NOMO-1 (cell line): ENCODE data around the gene CNMD.

Experiments
- DNase-seq, 2 experiments: peaks; one replicate each; lab custom pipeline; 2025; ENCODE audit not compliant: unreplicated experiment in 2 of 2; lab: John Stamatoyannopoulos, UW

CNMD gene

GRCh38 chr13:52739468-52740071, at the start of gene CNMD:
Gene CNMD (minus strand): TSS chr13:52739820. CDS start chr13:52739701, 119 bp downstream.
- DNase-seq = no peak

DNA sequence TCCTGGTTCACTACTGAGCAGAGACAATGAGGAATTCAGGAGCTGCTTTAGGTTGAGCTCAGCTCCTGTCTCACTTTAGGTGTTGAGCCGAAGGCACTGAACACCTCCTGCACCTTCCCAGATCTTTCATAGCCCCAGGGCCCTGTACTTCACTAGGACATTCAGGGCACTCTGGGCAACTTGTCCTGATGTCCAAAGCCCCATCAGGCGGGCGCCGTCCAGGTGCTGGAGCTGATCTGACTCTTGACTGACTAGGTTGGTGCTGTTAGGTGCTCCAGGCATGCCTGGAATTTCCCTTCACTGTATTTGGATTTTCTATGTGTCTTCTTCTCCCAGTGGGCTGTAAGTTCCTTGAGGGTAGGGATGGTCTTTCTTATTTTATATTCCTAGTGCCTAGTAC, 48.4 kb upstream of the CNMD start:
- no peak for DNase-seq

- DNase-seq = no peak
Observed at GRCh38 chr13:52787235-52787634, 47.6 kb upstream of the CNMD start.

GRCh38 chr13:52786766-52787165, 47.1 kb upstream of the CNMD start:
- no peak for DNase-seq

- no peak for DNase-seq
Observed at GRCh38 chr13:52785739-52786138, 46.1 kb upstream of the CNMD start.

DNA sequence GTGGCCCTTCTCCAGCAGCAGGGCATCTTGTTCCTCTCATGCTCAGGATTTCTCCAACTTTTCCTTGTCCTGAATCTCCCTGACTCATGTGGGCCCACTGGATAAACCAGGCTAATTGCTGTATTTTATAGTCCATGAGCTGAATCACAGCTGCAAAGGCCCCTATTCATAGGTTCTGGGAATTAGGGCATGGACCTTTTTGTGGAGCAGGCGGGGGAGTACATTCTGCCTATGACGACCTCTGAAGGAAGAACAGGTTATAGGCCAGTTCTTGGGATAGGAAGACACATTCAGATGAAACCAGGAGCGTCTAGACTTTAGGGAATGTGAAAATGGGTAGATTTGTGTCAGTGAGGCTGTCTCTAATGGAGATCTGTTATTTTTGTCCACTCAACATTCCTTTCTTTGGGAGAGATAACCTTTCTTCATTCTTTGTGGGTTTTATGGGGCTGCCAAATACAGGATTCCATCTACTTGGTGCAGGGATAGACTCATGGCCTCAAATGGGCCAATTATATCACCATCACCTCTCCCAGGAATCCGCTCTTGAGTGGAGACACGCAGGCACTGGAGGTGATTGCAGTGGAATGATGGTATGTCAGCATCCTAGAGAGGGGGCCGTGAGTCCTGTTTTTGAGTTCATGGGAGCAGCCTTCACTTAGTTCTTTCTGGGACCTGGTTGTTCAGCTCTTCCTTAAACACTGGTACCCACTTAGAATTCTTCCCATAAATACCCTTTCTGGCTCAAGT, 45.1 kb upstream of the CNMD start:
- DNase-seq = no peak

DNA sequence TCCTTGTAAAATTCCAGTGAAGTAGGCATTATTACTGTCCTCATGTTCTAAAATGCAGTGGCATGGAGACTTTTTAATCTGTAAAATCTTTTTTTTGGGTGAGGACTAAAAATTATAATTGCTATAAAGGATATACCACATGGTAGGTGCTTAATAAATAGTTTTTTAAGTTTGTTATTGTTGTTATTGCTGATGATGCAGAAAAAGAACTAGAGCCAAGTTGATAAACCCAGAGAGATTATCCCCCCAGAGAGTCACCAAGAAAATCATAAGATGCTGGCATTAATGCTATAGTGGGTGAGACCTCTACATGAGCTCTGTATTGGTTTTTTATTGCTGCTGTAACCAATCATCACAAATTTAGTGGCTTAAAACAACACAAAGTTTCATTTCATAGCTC, 44.3 kb upstream of the CNMD start:
- DNase-seq = no peak

GRCh38 chr13:52782471-52783448, 43.1 kb upstream of the CNMD start:
- DNase-seq = no peak

GRCh38 chr13:52780611-52781010, 41.0 kb upstream of the CNMD start:
- no peak for DNase-seq

DNA sequence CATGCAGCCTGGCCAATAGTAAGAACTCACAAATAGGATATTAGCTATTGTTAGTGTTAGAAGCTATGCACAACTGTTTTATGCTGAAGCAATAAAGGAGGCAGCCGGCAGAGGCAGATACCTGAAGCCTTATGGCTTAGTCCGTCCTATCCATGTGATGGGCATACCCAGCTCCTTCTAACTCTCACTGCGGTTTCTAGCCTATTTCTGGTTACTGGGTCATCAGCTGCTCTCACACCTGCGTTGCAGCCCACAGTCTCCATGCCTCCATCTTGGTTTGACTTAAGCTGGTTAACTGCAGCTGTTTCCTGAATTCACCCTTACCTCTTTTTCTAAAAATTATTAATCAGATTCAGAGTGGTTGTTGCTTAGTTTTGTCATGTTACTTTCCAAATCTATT, 40.5 kb upstream of the CNMD start:
- DNase-seq = no peak

GRCh38 chr13:52779103-52779502, 39.5 kb upstream of the CNMD start:
- no peak for DNase-seq

GRCh38 chr13:52776726-52777125, 37.1 kb upstream of the CNMD start:
- no peak for DNase-seq

- no peak for DNase-seq
Observed at GRCh38 chr13:52775511-52775910, 35.9 kb upstream of the CNMD start.

DNA sequence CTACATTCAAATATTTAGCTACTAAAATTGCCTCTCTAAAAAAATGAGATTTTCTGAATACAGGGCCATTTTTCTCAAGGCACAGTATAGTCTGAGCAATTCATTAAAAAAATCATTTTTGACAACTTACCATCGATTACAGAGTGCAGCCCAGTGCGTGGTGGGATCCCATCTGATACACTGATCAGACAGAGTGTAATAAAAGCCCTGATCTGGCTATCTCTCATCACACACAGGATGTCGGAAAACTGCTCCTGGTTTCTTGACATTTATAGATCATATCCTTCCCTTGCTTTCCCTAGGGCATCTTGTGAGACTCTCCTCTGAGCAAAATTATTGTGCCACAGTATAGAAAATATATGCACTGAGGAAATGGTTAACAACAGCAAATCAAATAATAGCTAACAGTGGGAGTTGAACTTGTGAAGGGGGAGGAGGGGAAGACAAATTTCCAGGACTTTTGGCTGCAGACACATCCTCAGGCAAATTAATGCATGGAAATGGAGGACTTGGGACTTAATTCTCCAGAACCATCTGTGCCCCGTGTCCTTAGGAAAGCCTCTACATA, 28.4 kb upstream of the CNMD start:
- no peak for DNase-seq

GRCh38 chr13:52765611-52766390, 26.2 kb upstream of the CNMD start:
- DNase-seq = no peak

GRCh38 chr13:52760077-52760476, 20.5 kb upstream of the CNMD start:
- no peak for DNase-seq

- DNase-seq = no peak
Observed at GRCh38 chr13:52758114-52758513, 18.5 kb upstream of the CNMD start.

DNA sequence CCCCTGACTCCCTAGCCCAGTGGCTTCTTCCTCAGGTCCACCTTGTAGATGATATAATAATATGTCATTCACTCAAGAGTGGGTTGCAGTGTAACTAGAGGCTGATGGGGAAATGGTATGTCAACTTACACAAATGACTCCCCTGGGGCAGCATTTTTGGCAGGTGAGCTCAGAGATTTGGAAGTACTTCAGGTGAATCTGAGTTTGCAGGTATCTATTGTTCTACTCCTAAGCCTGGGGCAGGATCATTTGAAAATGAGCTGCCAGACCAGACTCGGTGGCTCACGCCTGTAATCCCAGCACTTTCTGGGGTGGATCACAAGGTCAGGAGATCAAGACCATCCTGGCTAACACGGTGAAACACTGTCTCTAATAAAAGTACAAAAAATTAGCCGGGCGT, 11.6 kb upstream of the CNMD start:
- no peak for DNase-seq

GRCh38 chr13:52750713-52751112, 11.1 kb upstream of the CNMD start:
- DNase-seq = no peak

DNA sequence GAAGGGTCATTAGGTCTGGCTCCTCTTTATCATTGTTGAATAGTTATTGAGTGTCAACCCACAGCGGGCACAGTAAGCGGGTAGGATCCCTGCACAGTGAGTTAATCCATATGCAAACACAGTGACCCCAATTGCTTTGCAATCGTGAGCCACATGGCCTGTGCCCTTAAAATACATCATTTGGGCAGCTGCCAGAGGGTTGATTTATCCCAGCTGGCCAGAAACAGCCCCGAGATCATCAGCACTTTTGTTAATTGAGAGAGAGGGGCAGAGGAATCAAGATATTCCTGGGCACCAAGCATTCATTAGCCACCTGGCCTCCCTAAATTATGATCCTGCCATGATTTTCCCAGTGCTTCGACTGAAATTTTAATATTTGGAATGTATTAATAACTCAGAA, 9.8 kb upstream of the CNMD start:
- no peak for DNase-seq
